Liver (tissue), 2 donors: Measurements from ENCODE around the gene TMEM44.

Experiments used
- ATF3 ChIP-seq: IDR thresholded peaks from 2 replicates; pipeline ENCODE4 v1.6.1; 2016; ENCODE audit warnings: antibody characterized with exemption
- MAX ChIP-seq: IDR thresholded peaks from 2 replicates; pipeline ENCODE4 v1.6.1; 2016; ENCODE audit warnings: antibody characterized with exemption
- TAF1 ChIP-seq: conservative IDR thresholded peaks from 2 replicates; pipeline ENCODE4 v1.6.1; 2016; ENCODE audit warnings: antibody characterized with exemption, mild to moderate bottlenecking
- donor health status: healthy.

GRCh38 chr3:194570898-194571297 lies 62.3 kb downstream of the TMEM44 start:
- no peak for TF ChIP-seq MAX
- TF ChIP-seq ATF3 = no peak
- no peak for TF ChIP-seq TAF1
